H1 (cell line): ENCODE results near the gene SYNCRIP. TPM values are rescaled to one million over a fixed set of nuclear protein-coding genes. Genes with fewer than 3 reads are reported as not detected.

Source experiments
- CTCF ChIA-PET: fragments of 300-600 bp; sonication (Branson Sonifier 250); formaldehyde crosslinking; loops from one replicate; lab custom pipeline; 2021; ENCODE audit not compliant: partially characterized antibody; lab: Charles Lee
- POLR2A ChIA-PET: fragments of 300-600 bp; sonication (Branson Sonifier 250); formaldehyde crosslinking; loops from one replicate; lab custom pipeline; 2021; ENCODE audit warnings: inconsistent platforms; ENCODE audit not compliant: partially characterized antibody; lab: Charles Lee
- DNase-seq, 2 experiments: peaks; one replicate each; pipeline versions ENCODE4 v3.0.0 to v3.0.0-alpha.2; 2010 to 2022; ENCODE audit warnings: low spot score in 2 of 2, low read depth in 1 of 2, mixed read lengths in 1 of 2
- FAIRE-seq: peaks from 2 replicates; lab custom pipeline; 2011; peaks lifted over from hg19 to GRCh38; lab: Jason Lieb, UNC
- H2AFZ ChIP-seq: 2 replicates; pipeline ENCODE4 v1.8.1; 2012; ENCODE audit warnings: low read length, inconsistent platforms
- H2AK5ac ChIP-seq: 2 replicates; pipeline ENCODE4 v1.6.1; 2013; ENCODE audit warnings: low read depth, low read length
- H2BK120ac ChIP-seq: replicated peaks from 2 replicates; pipeline ENCODE3; 2013; ENCODE audit warnings: low read depth, low read length, inconsistent platforms
- H2BK12ac ChIP-seq: 2 replicates; pipeline ENCODE4 v1.6.1; 2013; ENCODE audit warnings: low read depth, low read length
- H2BK15ac ChIP-seq: 2 replicates; pipeline ENCODE4 v1.6.1; 2013; ENCODE audit warnings: low read length
- H2BK20ac ChIP-seq: 2 replicates; pipeline ENCODE4 v1.6.1; 2013; ENCODE audit warnings: low read length
- H2BK5ac ChIP-seq: 2 replicates; pipeline ENCODE4 v1.6.1; 2013; ENCODE audit warnings: low read depth, low read length
- H3K14ac ChIP-seq: 2 replicates; pipeline ENCODE4 v1.6.1; 2013; ENCODE audit warnings: inconsistent platforms; ENCODE audit not compliant: insufficient read length
- H3K18ac ChIP-seq: 2 replicates; pipeline ENCODE4 v1.6.1; 2013; ENCODE audit warnings: low read length; ENCODE audit errors: extremely low read depth
- H3K23ac ChIP-seq: 2 replicates; pipeline ENCODE4 v1.6.1; 2013; ENCODE audit warnings: inconsistent platforms; ENCODE audit not compliant: insufficient read length
- H3K23me2 ChIP-seq: 2 replicates; pipeline ENCODE4 v1.6.1; 2013; ENCODE audit warnings: low read depth, low read length
- H3K27ac ChIP-seq: 2 replicates; pipeline ENCODE4 v1.6.1; 2011; ENCODE audit warnings: low read depth, low read length, inconsistent platforms
- H3K27me3 ChIP-seq, 4 experiments: replicated peaks in 1 of 4; 1 replicate in 1 of 4; 2 replicates in 3 of 4; pipeline versions ENCODE4 v1.6.1 to v1.8.1; 2011 to 2013; ENCODE audit warnings: low read length in 3 of 4, mild to moderate bottlenecking in 3 of 4, inconsistent platforms in 2 of 4, mixed read lengths in 2 of 4, moderate library complexity in 1 of 4; ENCODE audit not compliant: control insufficient read depth in 3 of 4, insufficient read depth in 3 of 4; ENCODE audit errors: extremely low read depth in 1 of 4
- H3K36me3 ChIP-seq, 4 experiments: 2 replicates each; pipeline versions ENCODE4 v1.6.1 to v1.8.1; 2011 to 2013; ENCODE audit warnings: mild to moderate bottlenecking in 4 of 4, low read length in 3 of 4, moderate library complexity in 2 of 4, control low read depth in 1 of 4, inconsistent platforms in 1 of 4; ENCODE audit not compliant: insufficient read depth in 4 of 4, control insufficient read depth in 2 of 4
- H3K4ac ChIP-seq: replicated peaks from 2 replicates; pipeline ENCODE3; 2013; ENCODE audit warnings: low read length, low read depth, mixed read lengths, inconsistent platforms; ENCODE audit not compliant: insufficient read length
- H3K4me1 ChIP-seq, 4 experiments: replicated peaks in 1 of 4; 1 replicate in 1 of 4; 2 replicates in 3 of 4; pipeline versions ENCODE4 v1.6.1 to v1.8.1; 2011 to 2013; ENCODE audit warnings: low read length in 3 of 4, inconsistent platforms in 2 of 4, mixed read lengths in 1 of 4; ENCODE audit not compliant: insufficient read depth in 4 of 4, control insufficient read depth in 3 of 4
- H3K4me2 ChIP-seq, 2 experiments: 2 replicates each; pipeline versions ENCODE4 v1.6.1 to v1.8.1; 2011 to 2013; ENCODE audit warnings: low read depth in 2 of 2, low read length in 2 of 2, control low read depth in 1 of 2, inconsistent platforms in 1 of 2, mild to moderate bottlenecking in 1 of 2; ENCODE audit not compliant: insufficient read depth in 1 of 2
- H3K4me3 ChIP-seq, 4 experiments: fragments of 200-600, 300-600 bp in 1 of 4; sonication (generic), shearing (Covaris generic), sonication (Bioruptor Twin) in 1 of 4; 2 replicates each; pipeline versions ENCODE4 v1.5.1 to v1.8.1; 2011 to 2016; ENCODE audit warnings: low read length in 4 of 4, low read depth in 3 of 4, control low read depth in 2 of 4, inconsistent platforms in 2 of 4, mild to moderate bottlenecking in 2 of 4, mixed read lengths in 1 of 4, moderate library complexity in 1 of 4; ENCODE audit not compliant: insufficient read depth in 2 of 4; ENCODE audit errors: extremely low read depth in 1 of 4
- H3K56ac ChIP-seq: replicated peaks from 2 replicates; pipeline ENCODE3; 2013; ENCODE audit warnings: low read depth, mild to moderate bottlenecking, mixed read lengths, low read length, inconsistent platforms; ENCODE audit not compliant: insufficient read length
- H3K79me1 ChIP-seq: 2 replicates; pipeline ENCODE4 v1.6.1; 2013; ENCODE audit warnings: low read depth, low read length, control low read depth
- H3K79me2 ChIP-seq, 2 experiments: 2 replicates each; pipeline versions ENCODE4 v1.6.1 to v1.8.1; 2012 to 2013; ENCODE audit warnings: low read length in 2 of 2, mild to moderate bottlenecking in 2 of 2, inconsistent platforms in 1 of 2; ENCODE audit not compliant: insufficient read depth in 2 of 2, control insufficient read depth in 1 of 2
- H3K9ac ChIP-seq, 4 experiments: replicated peaks in 1 of 4; 1 replicate in 1 of 4; 2 replicates in 3 of 4; pipeline versions ENCODE4 v1.6.1 to v1.8.1; 2011 to 2013; ENCODE audit warnings: low read depth in 3 of 4, low read length in 3 of 4, control low read depth in 2 of 4, mild to moderate bottlenecking in 2 of 4, moderate library complexity in 2 of 4, inconsistent platforms in 1 of 4; ENCODE audit errors: extremely low read depth in 1 of 4
- H3K9me3 ChIP-seq, 2 experiments: 2 replicates each; pipeline versions ENCODE4 v1.6.1 to v1.8.1; 2012 to 2013; ENCODE audit warnings: mild to moderate bottlenecking in 2 of 2, moderate library complexity in 2 of 2, control low read depth in 1 of 2, inconsistent platforms in 1 of 2, low read depth in 1 of 2, low read length in 1 of 2, mixed read lengths in 1 of 2; ENCODE audit not compliant: insufficient read depth in 2 of 2
- H4K20me1 ChIP-seq, 2 experiments: replicated peaks in 1 of 2; 2 replicates each; pipeline versions ENCODE3 to v1.8.1; 2011 to 2013; ENCODE audit warnings: inconsistent platforms in 2 of 2, low read length in 2 of 2, mild to moderate bottlenecking in 1 of 2; ENCODE audit not compliant: insufficient read depth in 2 of 2, control insufficient read depth in 1 of 2
- H4K5ac ChIP-seq: 2 replicates; pipeline ENCODE4 v1.6.1; 2013; ENCODE audit warnings: low read length, low read depth, mixed read lengths, inconsistent platforms; ENCODE audit not compliant: insufficient read length
- H4K8ac ChIP-seq: 2 replicates; pipeline ENCODE4 v1.8.0; 2013; ENCODE audit warnings: mild to moderate bottlenecking, moderate library complexity, low read length, inconsistent platforms; ENCODE audit not compliant: insufficient read depth; ENCODE audit errors: extremely low read depth
- H4K91ac ChIP-seq: replicated peaks from 2 replicates; pipeline ENCODE3; 2013; ENCODE audit warnings: low read length, mixed read lengths, inconsistent platforms; ENCODE audit not compliant: insufficient read length
- CTCF ChIP-seq, 3 experiments: IDR thresholded peaks; 1 replicate in 2 of 3; 2 replicates in 1 of 3; pipeline versions ENCODE4 v1.5.1 to v1.6.1; 2011; ENCODE audit warnings: low read length in 3 of 3, mild to moderate bottlenecking in 3 of 3, inconsistent platforms in 2 of 3, low read depth in 1 of 3, moderate library complexity in 1 of 3; ENCODE audit not compliant: insufficient read depth in 1 of 3; ENCODE audit errors: control extremely low read depth in 1 of 3
- E2F6 ChIP-seq: IDR thresholded peaks from 2 replicates; pipeline ENCODE4 v1.6.1; 2012; ENCODE audit warnings: inconsistent platforms
- EGR1 ChIP-seq: IDR thresholded peaks from 2 replicates; pipeline ENCODE4 v1.6.1; 2011; ENCODE audit warnings: low read depth, low read length, borderline replicate concordance
- EZH2 ChIP-seq: fragments of 200-600 bp; sonication (generic); IDR thresholded peaks from 2 replicates; pipeline ENCODE4 v1.7.1; 2012; ENCODE audit warnings: low read depth, mild to moderate bottlenecking, moderate library complexity, low read length, inconsistent platforms; ENCODE audit not compliant: severe bottlenecking
- NANOG ChIP-seq: IDR thresholded peaks from 2 replicates; pipeline ENCODE4 v1.6.1; 2011; ENCODE audit warnings: low read length, low read depth, mild to moderate bottlenecking, inconsistent platforms; ENCODE audit not compliant: insufficient read depth, poor library complexity, severe bottlenecking
- RAD21 ChIP-seq, 2 experiments: IDR thresholded peaks in 1 of 2; conservative IDR thresholded peaks in 1 of 2; 2 replicates each; pipeline ENCODE4 v1.6.1; 2011; ENCODE audit warnings: low read depth in 2 of 2, low read length in 2 of 2, improper control_type of control experiment in 1 of 2, inconsistent platforms in 1 of 2, mild to moderate bottlenecking in 1 of 2, moderate library complexity in 1 of 2
- SAP30 ChIP-seq: fragments of 300-600 bp; sonication (generic); IDR thresholded peaks from 2 replicates; pipeline ENCODE4 v1.7.1; 2012; ENCODE audit warnings: low read length, moderate library complexity, mild to moderate bottlenecking, inconsistent platforms; ENCODE audit not compliant: insufficient read depth, insufficient replicate concordance
- WGBS, 2 experiments: shearing (Covaris generic) in 1 of 2; methylation state at CpG; one replicate each; pipeline versions ENCODE4 v1.1.6 to v1.1.7; 2013 to 2015; ENCODE audit warnings: low lambda C conversion rate in 2 of 2, mixed read lengths in 2 of 2, inconsistent platforms in 1 of 2, low coverage in 1 of 2, missing lambda C conversion rate in 1 of 2; ENCODE audit not compliant: insufficient replicate concordance in 2 of 2, insufficient coverage in 1 of 2, insufficient read length in 1 of 2; ENCODE audit errors: extremely low coverage in 1 of 2, missing lambda C conversion rate in 1 of 2; 5-methylcytosine and 5-hydroxymethylcytosine counted together
- polyA plus RNA-seq, 7 experiments: library from polyadenylated mRNA; depleted of rRNA in 3 of 7; stranded (reverse) in 5 of 7; unstranded in 2 of 7; fragments of >200 nt in 5 of 7; fragments of 200-250 nt in 2 of 7; gene quantifications; 1 replicate in 5 of 7; 2 replicates in 1 of 7; 4 replicates in 1 of 7; pipeline versions ENCODE4 v1.2.1 to v1.2.3, GENCODE V29; 2011 to 2013; ENCODE audit warnings: missing spikeins in 2 of 7, mixed read lengths in 2 of 7
- total RNA-seq: library from RNA; stranded (reverse); fragmentation: NEBNext Ultra II Directional; extraction: Animal tissue kit (Norgen Biotek cat#: 25700); gene quantifications from 2 replicates; pipeline ENCODE4 v1.2.1, GENCODE V29; 2021

The SYNCRIP gene
- total and polyA plus RNA-seq, 2 of the 8 experiments (the other 6 are each of a cell fraction or from before 2014, with no cell fraction given): 16.8 to 219 TPM

DNA sequence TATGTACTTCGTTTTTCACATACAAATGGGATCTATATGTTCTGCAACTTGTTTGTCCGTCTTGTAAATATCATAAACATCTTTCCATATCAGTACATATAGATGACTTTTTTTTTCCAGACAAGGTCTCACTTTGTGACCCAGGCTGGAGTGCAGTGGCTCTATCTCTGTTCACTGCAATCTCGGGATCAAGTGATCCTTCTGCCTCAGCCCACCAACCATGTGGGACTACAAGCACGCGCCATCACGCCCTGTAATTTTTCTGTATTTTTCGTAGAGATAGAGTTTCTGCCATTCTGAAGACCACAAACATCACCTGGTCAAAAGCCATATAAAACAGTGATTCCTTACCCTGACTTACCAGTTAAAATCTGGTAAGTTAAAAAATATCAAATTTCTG is 37.7 kb upstream of the SYNCRIP start:
- no peak overlapping the region for H2BK5ac ChIP-seq
- H2BK12ac ChIP-seq: no peak overlapping the region
- H3K4me1 ChIP-seq: peaks cover 0 to 11% (median 2%) of the 10 kb centered on the region in 4 experiments; a peak in 2 of 7 replicates
- peaks cover 4% of the 10 kb centered on the region; the same call in 1 of the 2 replicates for H3K23me2 ChIP-seq
- no peak overlapping the region for H3K18ac ChIP-seq
- 81% methylated on average over 7 of the region's 7 CpGs; no CpG with 5 or more reads in 1 of the 2 experiments for WGBS, 2 experiments
- ChIA-PET CTCF (no interaction called here), POLR2A (interaction anchor here (1.2 kb wide), 1 partner anchor 36 kb away, joined by 4 read pairs; no protein-coding TSS in a partner anchor)
- no peak for DNase-seq
- no peak overlapping the region for H4K91ac ChIP-seq
- H3K4me3 ChIP-seq: peak overlapping the region in 1 of 4 experiments; percentile 94; a peak in 2 of 8 replicates
- no peak overlapping the region for H2BK20ac ChIP-seq
- peaks cover 0 to 24% (median 17%) of the 10 kb centered on the region in 4 experiments; a peak in 5 of 8 replicates for H3K36me3 ChIP-seq
- no peak overlapping the region for H3K23ac ChIP-seq
- TF ChIP-seq RAD21 (IDR thresholded peaks at IDR 0.05 in 1 of 2, conservative IDR thresholded peaks at IDR 0.05 in 1 of 2; ENCODE audit: low read depth in 2 of 2, low read length in 2 of 2): no peak
- TF ChIP-seq EZH2: no peak
- TF ChIP-seq EGR1: no peak
- TF ChIP-seq E2F6: no peak
- no peak for TF ChIP-seq NANOG
- no peak for TF ChIP-seq CTCF (IDR thresholded peaks at IDR 0.05; ENCODE audit: control extremely low read depth in 1 of 3, insufficient read depth in 1 of 3, low read depth in 1 of 3, low read length in 3 of 3)
- no peak for TF ChIP-seq SAP30
- no peaks in the 10 kb centered on the region for H3K9me3 ChIP-seq
- peaks cover 22 to 45% of the 10 kb centered on the region in 2 experiments for H3K79me2 ChIP-seq
- H3K9ac ChIP-seq: no peak overlapping the region; a peak in 1 of 7 replicates
- no peak overlapping the region for H3K56ac ChIP-seq
- no peaks in the 10 kb centered on the region for H3K27me3 ChIP-seq
- no peak overlapping the region for H3K27ac ChIP-seq
- no peak overlapping the region for H4K8ac ChIP-seq
- no peak overlapping the region for H2BK120ac ChIP-seq
- H3K4ac ChIP-seq: no peak overlapping the region
- peak overlapping the region; percentile 85 to 92 for H3K4me2 ChIP-seq
- no peak overlapping the region for H4K5ac ChIP-seq
- H3K14ac ChIP-seq: no peak overlapping the region
- no peak overlapping the region for H2AFZ ChIP-seq
- no peaks in the 10 kb centered on the region for H3K79me1 ChIP-seq
- no peak for FAIRE-seq
- peaks cover 15 to 17% of the 10 kb centered on the region in 2 experiments for H4K20me1 ChIP-seq
- no peak overlapping the region for H2BK15ac ChIP-seq
- H2AK5ac ChIP-seq: no peak overlapping the region
